K562 (cell line): ENCODE measurements around the gene MINDY4.

Experiments used
- FOSL1 ChIP-seq: fragments of 200-800 bp; sonication (Bioruptor generic); conservative IDR thresholded peaks from 2 replicates; pipeline ENCODE4 v1.6.1; 2016; ENCODE audit warnings: missing genetic modification characterization, missing compliant biosample characterization
- MAFG ChIP-seq: fragments of 450-650 bp; conservative IDR thresholded peaks from 2 replicates; pipeline ENCODE4 v1.6.1; 2016; ENCODE audit warnings: missing genetic modification characterization, missing compliant biosample characterization
- MTF1 ChIP-seq: fragments of 250-450 bp; sonication (Bioruptor Pico); IDR thresholded peaks from 2 replicates; pipeline ENCODE4 v1.9.0; 2021; ENCODE audit warnings: moderate library complexity, mild to moderate bottlenecking, inconsistent platforms, borderline replicate concordance
- POLR2B ChIP-seq: fragments of 450-650 bp; IDR thresholded peaks from 2 replicates; pipeline ENCODE4 v1.6.1; 2018; ENCODE audit warnings: low read depth; ENCODE audit not compliant: partially characterized antibody
- ZFP36 ChIP-seq: fragments of 150-350 bp; IDR thresholded peaks from 2 replicates; pipeline ENCODE4 v1.6.1; 2018; ENCODE audit warnings: low read length, low read depth; ENCODE audit not compliant: partially characterized antibody
- ZNF217 ChIP-seq: sonication (generic); formaldehyde crosslinking; IDR thresholded peaks from 2 replicates; pipeline ENCODE4 v1.8.0; 2022; ENCODE audit warnings: mild to moderate bottlenecking, missing genetic modification reagents
- TF ChIP-seq, protein P1 (sequence below): fragments of 450-650 bp; IDR thresholded peaks from 2 replicates; pipeline ENCODE4 v1.6.1; 2018; ENCODE audit not compliant: partially characterized antibody
- TF ChIP-seq, protein P2 (sequence below), 3 experiments: IDR thresholded peaks in 2 of 3; conservative IDR thresholded peaks in 1 of 3; 2 replicates each; pipeline ENCODE4 v1.5.1; 2011 to 2012; ENCODE audit warnings: low read length in 3 of 3, mild to moderate bottlenecking in 3 of 3, control low read depth in 2 of 3, improper control_type of control experiment in 1 of 3, inconsistent platforms in 1 of 3, low read depth in 1 of 3, mixed read lengths in 1 of 3, moderate library complexity in 1 of 3; ENCODE audit not compliant: insufficient read depth in 2 of 3

- TF ChIP-seq ZFP36 (no peak), POLR2B (no peak), MTF1 (no peak), MAFG (tag) (no peak), ZNF217 (CRISPR knock-in tag) (no peak), FOSL1 (tag) (no peak)
- TF ChIP-seq, protein P1, sequence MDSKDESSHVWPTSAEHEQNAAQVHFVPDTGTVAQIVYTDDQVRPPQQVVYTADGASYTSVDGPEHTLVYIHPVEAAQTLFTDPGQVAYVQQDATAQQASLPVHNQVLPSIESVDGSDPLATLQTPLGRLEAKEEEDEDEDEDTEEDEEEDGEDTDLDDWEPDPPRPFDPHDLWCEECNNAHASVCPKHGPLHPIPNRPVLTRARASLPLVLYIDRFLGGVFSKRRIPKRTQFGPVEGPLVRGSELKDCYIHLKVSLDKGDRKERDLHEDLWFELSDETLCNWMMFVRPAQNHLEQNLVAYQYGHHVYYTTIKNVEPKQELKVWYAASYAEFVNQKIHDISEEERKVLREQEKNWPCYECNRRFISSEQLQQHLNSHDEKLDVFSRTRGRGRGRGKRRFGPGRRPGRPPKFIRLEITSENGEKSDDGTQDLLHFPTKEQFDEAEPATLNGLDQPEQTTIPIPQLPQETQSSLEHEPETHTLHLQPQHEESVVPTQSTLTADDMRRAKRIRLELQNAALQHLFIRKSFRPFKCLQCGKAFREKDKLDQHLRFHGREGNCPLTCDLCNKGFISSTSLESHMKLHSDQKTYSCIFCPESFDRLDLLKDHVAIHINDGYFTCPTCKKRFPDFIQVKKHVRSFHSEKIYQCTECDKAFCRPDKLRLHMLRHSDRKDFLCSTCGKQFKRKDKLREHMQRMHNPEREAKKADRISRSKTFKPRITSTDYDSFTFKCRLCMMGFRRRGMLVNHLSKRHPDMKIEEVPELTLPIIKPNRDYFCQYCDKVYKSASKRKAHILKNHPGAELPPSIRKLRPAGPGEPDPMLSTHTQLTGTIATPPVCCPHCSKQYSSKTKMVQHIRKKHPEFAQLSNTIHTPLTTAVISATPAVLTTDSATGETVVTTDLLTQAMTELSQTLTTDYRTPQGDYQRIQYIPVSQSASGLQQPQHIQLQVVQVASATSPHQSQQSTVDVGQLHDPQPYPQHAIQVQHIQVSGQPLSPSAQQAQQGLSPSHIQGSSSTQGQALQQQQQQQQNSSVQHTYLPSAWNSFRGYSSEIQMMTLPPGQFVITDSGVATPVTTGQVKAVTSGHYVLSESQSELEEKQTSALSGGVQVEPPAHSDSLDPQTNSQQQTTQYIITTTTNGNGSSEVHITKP = no peak
- TF ChIP-seq, protein P2, sequence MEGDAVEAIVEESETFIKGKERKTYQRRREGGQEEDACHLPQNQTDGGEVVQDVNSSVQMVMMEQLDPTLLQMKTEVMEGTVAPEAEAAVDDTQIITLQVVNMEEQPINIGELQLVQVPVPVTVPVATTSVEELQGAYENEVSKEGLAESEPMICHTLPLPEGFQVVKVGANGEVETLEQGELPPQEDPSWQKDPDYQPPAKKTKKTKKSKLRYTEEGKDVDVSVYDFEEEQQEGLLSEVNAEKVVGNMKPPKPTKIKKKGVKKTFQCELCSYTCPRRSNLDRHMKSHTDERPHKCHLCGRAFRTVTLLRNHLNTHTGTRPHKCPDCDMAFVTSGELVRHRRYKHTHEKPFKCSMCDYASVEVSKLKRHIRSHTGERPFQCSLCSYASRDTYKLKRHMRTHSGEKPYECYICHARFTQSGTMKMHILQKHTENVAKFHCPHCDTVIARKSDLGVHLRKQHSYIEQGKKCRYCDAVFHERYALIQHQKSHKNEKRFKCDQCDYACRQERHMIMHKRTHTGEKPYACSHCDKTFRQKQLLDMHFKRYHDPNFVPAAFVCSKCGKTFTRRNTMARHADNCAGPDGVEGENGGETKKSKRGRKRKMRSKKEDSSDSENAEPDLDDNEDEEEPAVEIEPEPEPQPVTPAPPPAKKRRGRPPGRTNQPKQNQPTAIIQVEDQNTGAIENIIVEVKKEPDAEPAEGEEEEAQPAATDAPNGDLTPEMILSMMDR (IDR thresholded peaks at IDR 0.05 in 2 of 3, conservative IDR thresholded peaks at IDR 0.05 in 1 of 3; ENCODE audit: insufficient read depth in 2 of 3, low read depth in 1 of 3, low read length in 3 of 3) = no peak
These were observed 49.0 kb upstream of the MINDY4 start for GRCh38 chr7:30722187-30722586.
